Measurements from ENCODE around the gene SERTAD4.

- TF ChIP-seq, protein P1, sequence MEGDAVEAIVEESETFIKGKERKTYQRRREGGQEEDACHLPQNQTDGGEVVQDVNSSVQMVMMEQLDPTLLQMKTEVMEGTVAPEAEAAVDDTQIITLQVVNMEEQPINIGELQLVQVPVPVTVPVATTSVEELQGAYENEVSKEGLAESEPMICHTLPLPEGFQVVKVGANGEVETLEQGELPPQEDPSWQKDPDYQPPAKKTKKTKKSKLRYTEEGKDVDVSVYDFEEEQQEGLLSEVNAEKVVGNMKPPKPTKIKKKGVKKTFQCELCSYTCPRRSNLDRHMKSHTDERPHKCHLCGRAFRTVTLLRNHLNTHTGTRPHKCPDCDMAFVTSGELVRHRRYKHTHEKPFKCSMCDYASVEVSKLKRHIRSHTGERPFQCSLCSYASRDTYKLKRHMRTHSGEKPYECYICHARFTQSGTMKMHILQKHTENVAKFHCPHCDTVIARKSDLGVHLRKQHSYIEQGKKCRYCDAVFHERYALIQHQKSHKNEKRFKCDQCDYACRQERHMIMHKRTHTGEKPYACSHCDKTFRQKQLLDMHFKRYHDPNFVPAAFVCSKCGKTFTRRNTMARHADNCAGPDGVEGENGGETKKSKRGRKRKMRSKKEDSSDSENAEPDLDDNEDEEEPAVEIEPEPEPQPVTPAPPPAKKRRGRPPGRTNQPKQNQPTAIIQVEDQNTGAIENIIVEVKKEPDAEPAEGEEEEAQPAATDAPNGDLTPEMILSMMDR (IDR thresholded peaks at IDR 0.05 in 8 of 11, conservative IDR thresholded peaks at IDR 0.05 in 3 of 11): no peak
- TF ChIP-seq POLR2AphosphoS5 (IDR thresholded peaks at IDR 0.05): no peak
Measured at GRCh38 chr1:210269981-210270380, 37.4 kb downstream of the SERTAD4 start.

Measured in spleen (tissue), 7 donors.